Neural progenitor cell (in vitro differentiated cells): ENCODE measurements around the gene SEMA6A. TPM values are rescaled to one million over a fixed set of nuclear protein-coding genes. Genes with fewer than 3 reads are reported as not detected.

Experiments
- DNase-seq: peaks from one replicate; pipeline ENCODE4 v3.0.0-alpha.2; 2016; ENCODE audit warnings: low spot score
- H2AFZ ChIP-seq: fragments of 200-600 bp; sonication (generic); replicated peaks from 2 replicates; pipeline ENCODE4 v1.6.1; 2016; ENCODE audit warnings: antibody characterized with exemption
- H3F3A ChIP-seq: fragments of 200-600 bp; sonication (generic); 2 replicates; pipeline ENCODE4 v1.6.1; 2016; ENCODE audit warnings: antibody characterized with exemption, low read depth
- H3K27ac ChIP-seq: fragments of 200-600 bp; sonication (generic); 2 replicates; pipeline ENCODE4 v1.5.1; 2016; ENCODE audit warnings: mild to moderate bottlenecking
- H3K27me3 ChIP-seq: fragments of 200-600 bp; sonication (generic); 2 replicates; pipeline ENCODE4 v1.6.1; 2016; ENCODE audit warnings: mild to moderate bottlenecking, moderate library complexity
- H3K36me3 ChIP-seq: fragments of 200-600 bp; sonication (generic); 2 replicates; pipeline ENCODE4 v1.5.1; 2016
- H3K4me1 ChIP-seq: fragments of 200-600 bp; sonication (generic); 2 replicates; pipeline ENCODE4 v1.6.1; 2016; ENCODE audit warnings: mixed run types
- H3K4me2 ChIP-seq: fragments of 200-600 bp; sonication (generic); 2 replicates; pipeline ENCODE4 v1.6.1; 2016
- H3K4me3 ChIP-seq: fragments of 200-600 bp; sonication (generic); 2 replicates; pipeline ENCODE4 v1.5.1; 2016
- H3K79me2 ChIP-seq: fragments of 200-600 bp; sonication (generic); 2 replicates; pipeline ENCODE4 v1.6.1; 2016; ENCODE audit warnings: low read depth
- H3K9ac ChIP-seq: fragments of 200-600 bp; sonication (generic); 2 replicates; pipeline ENCODE4 v1.6.1; 2016
- H3K9me3 ChIP-seq: fragments of 200-600 bp; sonication (generic); 2 replicates; pipeline ENCODE4 v1.5.1; 2016; ENCODE audit warnings: low read depth
- H4K20me1 ChIP-seq: fragments of 200-600 bp; sonication (generic); 2 replicates; pipeline ENCODE4 v1.6.1; 2016; ENCODE audit warnings: low read depth
- H3K27ac Mint-ChIP-seq: 3 replicates; pipeline ENCODE4 v1.8.0; 2021; ENCODE audit warnings: mixed read lengths
- H3K27me3 Mint-ChIP-seq: 2 replicates; pipeline ENCODE4 v1.8.0; 2022; ENCODE audit warnings: low read depth, mild to moderate bottlenecking, inconsistent platforms, moderate library complexity, mixed read lengths; ENCODE audit not compliant: insufficient read depth
- H3K36me3 Mint-ChIP-seq: 3 replicates; pipeline ENCODE4 v1.8.0; 2021; ENCODE audit warnings: mixed read lengths
- H3K4me1 Mint-ChIP-seq: 3 replicates; pipeline ENCODE4 v1.8.0; 2021; ENCODE audit warnings: mixed read lengths
- H3K4me3 Mint-ChIP-seq: 3 replicates; pipeline ENCODE4 v1.8.0; 2021; ENCODE audit warnings: mild to moderate bottlenecking, moderate library complexity, mixed read lengths
- H3K9me3 Mint-ChIP-seq: 3 replicates; pipeline ENCODE4 v1.8.0; 2020; ENCODE audit warnings: mixed read lengths
- EZH2 ChIP-seq: fragments of 200-600 bp; sonication (generic); IDR thresholded peaks from 2 replicates; pipeline ENCODE4 v1.6.1; 2017; ENCODE audit warnings: antibody characterized with exemption, mild to moderate bottlenecking, moderate library complexity
- EZH2phosphoT487 ChIP-seq: fragments of 200-600 bp; sonication (generic); IDR thresholded peaks from 2 replicates; pipeline ENCODE4 v1.6.1; 2017; ENCODE audit warnings: antibody characterized with exemption
- total RNA-seq: library from RNA; depleted of rRNA; stranded (reverse); fragments of >200 nt; gene quantifications from 2 replicates; pipeline ENCODE4 v1.2.3, GENCODE V29; 2015; ENCODE audit warnings: low replicate concordance
- TF ChIP-seq, protein P1 (sequence below): fragments of 200-600 bp; sonication (generic); IDR thresholded peaks from 2 replicates; pipeline ENCODE4 v1.5.1; 2017; ENCODE audit warnings: antibody characterized with exemption, mild to moderate bottlenecking

The SEMA6A gene
- total RNA-seq, 1 donor from 2014 or later = 86.4 TPM

DNA sequence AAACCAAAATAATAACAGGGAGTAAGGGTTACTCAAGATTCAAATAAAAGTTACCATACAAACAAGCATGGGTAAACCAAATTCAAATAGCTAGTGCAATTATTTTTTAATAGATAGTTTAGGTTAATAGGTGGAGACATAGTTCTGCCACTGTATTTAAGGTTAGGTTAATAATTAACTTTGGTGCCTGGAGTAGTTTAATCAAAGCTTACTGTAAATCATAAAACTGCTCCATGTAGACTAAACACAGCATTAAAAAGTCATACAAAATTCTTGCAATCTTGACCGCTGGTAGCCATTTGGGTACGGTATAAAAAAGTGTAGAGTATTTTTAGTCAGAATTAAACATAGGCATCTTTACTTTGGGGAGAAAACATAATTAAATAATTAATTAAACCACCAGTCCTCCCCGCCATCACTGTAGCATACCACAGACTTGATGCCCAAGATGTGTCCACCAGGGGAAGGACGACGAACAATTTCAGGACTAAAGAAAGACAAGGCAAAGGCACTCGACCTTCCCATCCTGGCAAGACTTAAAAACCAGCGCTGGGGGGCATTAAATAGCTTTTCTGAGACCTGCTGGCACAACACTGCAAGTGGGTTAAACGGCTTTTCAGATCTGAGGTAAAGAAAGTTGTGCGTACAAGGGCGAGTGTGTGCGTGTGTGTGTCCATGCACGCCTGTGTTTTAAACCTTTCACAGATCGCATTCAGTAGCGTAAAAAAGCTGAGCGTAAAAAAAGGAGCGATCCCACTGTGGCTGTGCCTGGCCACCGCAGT, 2.9 kb downstream of the SEMA6A start:
- H3K4me1 ChIP-seq = peaks cover 52% of the 10 kb centered on the region
- peak overlapping the region; percentile 49 for H3K27ac ChIP-seq
- H3K36me3 ChIP-seq = no peaks in the 10 kb centered on the region
- Mint-ChIP-seq H3K27ac (peak overlapping the region; percentile 54), H3K4me3 (peak overlapping the region; percentile 98), H3K4me1 (peaks cover 22% of the 10 kb centered on the region), H3K9me3 (no peaks in the 10 kb centered on the region), H3K27me3 (peaks cover 7% of the 10 kb centered on the region), H3K36me3 (peaks cover 10% of the 10 kb centered on the region)
- peaks cover 88% of the 10 kb centered on the region for H3K79me2 ChIP-seq
- peak; percentile 49 for DNase-seq
- H2AFZ ChIP-seq = no peak overlapping the region
- TF ChIP-seq, protein P1, sequence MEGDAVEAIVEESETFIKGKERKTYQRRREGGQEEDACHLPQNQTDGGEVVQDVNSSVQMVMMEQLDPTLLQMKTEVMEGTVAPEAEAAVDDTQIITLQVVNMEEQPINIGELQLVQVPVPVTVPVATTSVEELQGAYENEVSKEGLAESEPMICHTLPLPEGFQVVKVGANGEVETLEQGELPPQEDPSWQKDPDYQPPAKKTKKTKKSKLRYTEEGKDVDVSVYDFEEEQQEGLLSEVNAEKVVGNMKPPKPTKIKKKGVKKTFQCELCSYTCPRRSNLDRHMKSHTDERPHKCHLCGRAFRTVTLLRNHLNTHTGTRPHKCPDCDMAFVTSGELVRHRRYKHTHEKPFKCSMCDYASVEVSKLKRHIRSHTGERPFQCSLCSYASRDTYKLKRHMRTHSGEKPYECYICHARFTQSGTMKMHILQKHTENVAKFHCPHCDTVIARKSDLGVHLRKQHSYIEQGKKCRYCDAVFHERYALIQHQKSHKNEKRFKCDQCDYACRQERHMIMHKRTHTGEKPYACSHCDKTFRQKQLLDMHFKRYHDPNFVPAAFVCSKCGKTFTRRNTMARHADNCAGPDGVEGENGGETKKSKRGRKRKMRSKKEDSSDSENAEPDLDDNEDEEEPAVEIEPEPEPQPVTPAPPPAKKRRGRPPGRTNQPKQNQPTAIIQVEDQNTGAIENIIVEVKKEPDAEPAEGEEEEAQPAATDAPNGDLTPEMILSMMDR = peak; percentile 44
- no peak for TF ChIP-seq EZH2
- peaks cover 21% of the 10 kb centered on the region for H3F3A ChIP-seq
- H3K9ac ChIP-seq = peak overlapping the region; percentile 73
- H3K4me3 ChIP-seq = peak overlapping the region; percentile 99
- no peaks in the 10 kb centered on the region for H3K9me3 ChIP-seq
- peaks cover 75% of the 10 kb centered on the region for H4K20me1 ChIP-seq
- peak overlapping the region; percentile 91 for H3K4me2 ChIP-seq
- H3K27me3 ChIP-seq = no peaks in the 10 kb centered on the region

DNA sequence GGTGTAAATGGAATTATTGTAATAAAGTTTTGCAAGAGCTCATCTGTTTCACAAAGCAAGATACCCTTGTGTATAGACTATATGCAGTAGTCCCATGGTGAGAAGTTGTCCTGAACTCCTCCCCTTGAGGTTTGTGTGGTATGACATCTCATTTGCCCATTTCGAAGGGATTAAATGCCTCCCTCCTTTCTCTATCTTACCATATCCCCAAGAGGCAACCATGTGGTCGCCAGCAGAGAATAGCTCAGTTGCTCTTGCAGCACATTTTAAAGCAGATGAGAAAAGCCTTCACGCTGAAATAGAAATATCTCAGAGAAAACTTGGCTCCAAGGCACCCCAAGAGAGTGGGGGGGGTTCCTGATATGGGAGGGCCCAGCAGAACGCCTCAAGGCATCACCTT, 4.6 kb downstream of the SEMA6A start:
- Histone ChIP-seq H3K27ac (no peak overlapping the region), H3K27me3 (no peaks in the 10 kb centered on the region), H3K9ac (no peak overlapping the region), H3K4me3 (peak overlapping the region; percentile 99), H3K9me3 (no peaks in the 10 kb centered on the region), H3K4me2 (peak overlapping the region; percentile 91), H3K79me2 (peaks cover 96% of the 10 kb centered on the region), H4K20me1 (peaks cover 93% of the 10 kb centered on the region), H3K36me3 (no peaks in the 10 kb centered on the region), H3K4me1 (peaks cover 66% of the 10 kb centered on the region), H2AFZ (no peak overlapping the region), H3F3A (peaks cover 6% of the 10 kb centered on the region)
- H3K4me1 Mint-ChIP-seq = peaks cover 32% of the 10 kb centered on the region
- H3K4me3 Mint-ChIP-seq = no peak overlapping the region
- no peak overlapping the region for H3K27ac Mint-ChIP-seq
- H3K9me3 Mint-ChIP-seq = no peaks in the 10 kb centered on the region
- peaks cover 6% of the 10 kb centered on the region for H3K27me3 Mint-ChIP-seq
- TF ChIP-seq, protein P1 = no peak
- TF ChIP-seq EZH2phosphoT487 (no peak), EZH2 (no peak)
- H3K36me3 Mint-ChIP-seq = peaks cover 21% of the 10 kb centered on the region
- no peak for DNase-seq

DNA sequence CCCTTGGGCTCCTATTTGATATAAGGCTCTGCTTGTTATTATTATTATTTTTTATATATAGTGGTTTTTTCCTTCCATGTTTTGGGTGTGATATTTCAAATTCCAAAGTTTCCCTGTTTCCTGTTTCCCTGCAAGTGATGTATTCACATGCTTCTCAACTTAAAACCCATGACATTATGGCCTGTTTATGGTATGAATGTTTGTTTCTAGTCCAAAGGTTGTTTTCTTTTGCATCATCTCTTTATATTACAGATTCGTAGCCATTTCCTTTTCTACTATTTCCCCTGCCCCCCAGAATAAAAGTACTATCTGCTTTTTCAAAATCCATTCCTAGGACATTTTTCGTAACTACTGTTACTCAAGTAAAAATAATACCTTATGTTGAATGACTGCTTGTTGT, 7.5 kb downstream of the SEMA6A start:
- Mint-ChIP-seq H3K27ac (no peak overlapping the region), H3K4me3 (no peak overlapping the region), H3K27me3 (peaks cover 2% of the 10 kb centered on the region), H3K9me3 (no peaks in the 10 kb centered on the region), H3K4me1 (peaks cover 37% of the 10 kb centered on the region), H3K36me3 (peaks cover 24% of the 10 kb centered on the region)
- no peak overlapping the region for H2AFZ ChIP-seq
- H3K27me3 ChIP-seq = no peaks in the 10 kb centered on the region
- H3K9me3 ChIP-seq = no peaks in the 10 kb centered on the region
- peaks cover 3% of the 10 kb centered on the region for H3F3A ChIP-seq
- H3K36me3 ChIP-seq = no peaks in the 10 kb centered on the region
- H4K20me1 ChIP-seq = peaks cover 99% of the 10 kb centered on the region
- peaks cover 95% of the 10 kb centered on the region for H3K4me1 ChIP-seq
- no peak overlapping the region for H3K4me2 ChIP-seq
- TF ChIP-seq EZH2 = no peak
- no peak for TF ChIP-seq EZH2phosphoT487
- TF ChIP-seq, protein P1 = no peak
- no peak overlapping the region for H3K4me3 ChIP-seq
- DNase-seq = no peak
- H3K9ac ChIP-seq = no peak overlapping the region
- H3K27ac ChIP-seq = no peak overlapping the region
- peaks cover 100% of the 10 kb centered on the region for H3K79me2 ChIP-seq
